ENCODE data around the gene PKP1.

Gene PKP1

GRCh38 chr1:201260236-201260590, 23.1 kb upstream of the PKP1 start:
- DNase-seq (ENCODE audit: extremely low read depth in 1 of 2, low read depth in 1 of 2): no peak

GRCh38 chr1:201260648-201261311, 22.5 kb upstream of the PKP1 start:
- no peak for DNase-seq (ENCODE audit: extremely low read depth in 1 of 2, low read depth in 1 of 2)

GRCh38 chr1:201261771-201262547, 21.3 kb upstream of the PKP1 start:
- no peak for DNase-seq (ENCODE audit: extremely low read depth in 1 of 2, low read depth in 1 of 2)

- no peak for DNase-seq (ENCODE audit: extremely low read depth in 1 of 2, low read depth in 1 of 2)
Observed at GRCh38 chr1:201262963-201263608, 20.2 kb upstream of the PKP1 start.

- DNase-seq (ENCODE audit: extremely low read depth in 1 of 2, low read depth in 1 of 2): no peak
Observed at GRCh38 chr1:201264072-201264471, 19.2 kb upstream of the PKP1 start.

GRCh38 chr1:201264554-201264953, 18.8 kb upstream of the PKP1 start:
- no peak for DNase-seq (ENCODE audit: extremely low read depth in 1 of 2, low read depth in 1 of 2)

GRCh38 chr1:201265756-201266155, 17.6 kb upstream of the PKP1 start:
- DNase-seq (ENCODE audit: extremely low read depth in 1 of 2, low read depth in 1 of 2): no peak

GRCh38 chr1:201266276-201266675, 17.0 kb upstream of the PKP1 start:
- no peak for DNase-seq (ENCODE audit: extremely low read depth in 1 of 2, low read depth in 1 of 2)

- DNase-seq (ENCODE audit: extremely low read depth in 1 of 2, low read depth in 1 of 2): no peak
Observed at GRCh38 chr1:201266774-201267173, 16.5 kb upstream of the PKP1 start.

GRCh38 chr1:201267481-201268229, 15.7 kb upstream of the PKP1 start:
- DNase-seq (ENCODE audit: extremely low read depth in 1 of 2, low read depth in 1 of 2): no peak

- no peak for DNase-seq (ENCODE audit: extremely low read depth in 1 of 2, low read depth in 1 of 2)
Observed at GRCh38 chr1:201268604-201269151, 14.6 kb upstream of the PKP1 start.

- DNase-seq (ENCODE audit: extremely low read depth in 1 of 2, low read depth in 1 of 2): no peak
Observed at GRCh38 chr1:201269281-201269680, 14.0 kb upstream of the PKP1 start.

GRCh38 chr1:201269900-201270410, 13.4 kb upstream of the PKP1 start:
- no peak for DNase-seq (ENCODE audit: extremely low read depth in 1 of 2, low read depth in 1 of 2)

GRCh38 chr1:201270616-201271390, 12.5 kb upstream of the PKP1 start:
- DNase-seq (ENCODE audit: extremely low read depth in 1 of 2, low read depth in 1 of 2): no peak

GRCh38 chr1:201272799-201273198, 10.5 kb upstream of the PKP1 start:
- no peak for DNase-seq (ENCODE audit: extremely low read depth in 1 of 2, low read depth in 1 of 2)

- DNase-seq (ENCODE audit: extremely low read depth in 1 of 2, low read depth in 1 of 2): no peak
Observed at GRCh38 chr1:201274616-201275252, 8.6 kb upstream of the PKP1 start.

- DNase-seq (ENCODE audit: extremely low read depth in 1 of 2, low read depth in 1 of 2): no peak
Observed at GRCh38 chr1:201275253-201275666, 8.0 kb upstream of the PKP1 start.

GRCh38 chr1:201276891-201277290, 6.4 kb upstream of the PKP1 start:
- DNase-seq (ENCODE audit: extremely low read depth in 1 of 2, low read depth in 1 of 2): no peak

GRCh38 chr1:201277441-201277840, 5.9 kb upstream of the PKP1 start:
- no peak for DNase-seq (ENCODE audit: extremely low read depth in 1 of 2, low read depth in 1 of 2)

- DNase-seq (ENCODE audit: extremely low read depth in 1 of 2, low read depth in 1 of 2): no peak
Observed at GRCh38 chr1:201279313-201279712, 4.0 kb upstream of the PKP1 start.

Measured in stimulated activated CD8-positive, alpha-beta memory T cell treated with anti-CD3 and anti-CD28 coated beads, Interleukin-7, amount 100 ng/mL, for 48 hours (primary cell).